Activated T-cell treated with anti-CD3 and anti-CD28 coated beads, Interleukin-2, amount 50 U/mL, for 72 hours (primary cell): ENCODE measurements around the gene DESI2. TPM values are rescaled to one million over a fixed set of nuclear protein-coding genes. Genes with fewer than 3 reads are reported as not detected.

Source experiments
- ATAC-seq, 2 donors: fragments of 150-1000 bp; cut with Tn5 transposase; replicated peaks in 1 of 2; 2 replicates each; pipeline ENCODE4 v1.10.0; 2021; ENCODE audit warnings: moderate library complexity in 2 of 2, mild to moderate bottlenecking in 1 of 2
- DNase-seq, 2 donors: peaks; one replicate each; pipeline ENCODE4 v3.0.0; 2021 to 2022; ENCODE audit warnings: mixed read lengths in 1 of 2
- H3K27ac Mint-ChIP-seq: one replicate; pipeline ENCODE4 v1.8.0; 2022; ENCODE audit warnings: mild to moderate bottlenecking, moderate library complexity, mixed read lengths
- H3K27me3 Mint-ChIP-seq: one replicate; pipeline ENCODE4 v1.8.0; 2022; ENCODE audit warnings: low read depth, mixed read lengths
- H3K36me3 Mint-ChIP-seq, 2 donors: one replicate each; pipeline ENCODE4 v1.8.0; 2022; ENCODE audit warnings: mixed read lengths in 2 of 2, mild to moderate bottlenecking in 1 of 2; ENCODE audit not compliant: insufficient read depth in 2 of 2
- H3K4me1 Mint-ChIP-seq: one replicate; pipeline ENCODE4 v1.8.0; 2022; ENCODE audit warnings: low read depth, mixed read lengths
- H3K4me3 Mint-ChIP-seq, 2 donors: one replicate each; pipeline ENCODE4 v1.8.0; 2022; ENCODE audit warnings: mild to moderate bottlenecking in 2 of 2, mixed read lengths in 2 of 2, moderate library complexity in 2 of 2
- H3K9me3 Mint-ChIP-seq, 2 donors: one replicate each; pipeline ENCODE4 v1.8.0; 2022; ENCODE audit warnings: mixed read lengths in 2 of 2
- total RNA-seq, 2 donors: library from RNA; stranded (reverse); gene quantifications; one replicate each; pipeline ENCODE4 v1.2.3, GENCODE V29; 2022

The DESI2 gene
- total RNA-seq = 10 to 100 TPM; 35.0 to 41.0 TPM

GRCh38 chr1:244652623-244653438 lies at the start of gene DESI2:
Gene DESI2, plus strand, starts transcription at chr1:244653126. Its CDS starts 188 bp downstream, at chr1:244653314.
- peaks cover 2 to 5% of the 10 kb centered on the region in 2 donors for H3K36me3 Mint-ChIP-seq
- DNase-seq = peak; percentile 97 to 99
- ATAC-seq = peak; percentile 94 to 95
- peaks cover 23% of the 10 kb centered on the region for H3K4me1 Mint-ChIP-seq
- H3K27ac Mint-ChIP-seq = peak within 1 kb of the TSS; percentile 72
- H3K4me3 Mint-ChIP-seq = peak within 1 kb of the TSS; percentile 84 to 89
- no peaks in the 10 kb centered on the region for H3K27me3 Mint-ChIP-seq
- peaks cover 0 to 2% of the 10 kb centered on the region in 2 donors for H3K9me3 Mint-ChIP-seq

GRCh38 chr1:244603498-244603897 lies 49.4 kb upstream of the DESI2 start:
- no peak for DNase-seq

GRCh38 chr1:244605835-244606370 lies 47.0 kb upstream of the DESI2 start:
- Mint-ChIP-seq H3K27me3 (peaks cover 10% of the 10 kb centered on the region), H3K27ac (no peak overlapping the region), H3K36me3 (no peaks in the 10 kb centered on the region), H3K4me1 (no peaks in the 10 kb centered on the region), H3K4me3 (no peak overlapping the region), H3K9me3 (no peaks in the 10 kb centered on the region)
- DNase-seq = no peak
- ATAC-seq = no peak

More at GRCh38 chr1:244603498-244603897, 49.4 kb upstream of the DESI2 start:
- Mint-ChIP-seq H3K27ac (no peak overlapping the region), H3K9me3 (no peaks in the 10 kb centered on the region), H3K27me3 (peaks cover 10% of the 10 kb centered on the region), H3K4me1 (peaks cover 13% of the 10 kb centered on the region), H3K36me3 (no peaks in the 10 kb centered on the region), H3K4me3 (no peak overlapping the region)
- no peak for ATAC-seq

- Mint-ChIP-seq H3K4me1 (no peaks in the 10 kb centered on the region), H3K27ac (no peak overlapping the region), H3K9me3 (no peaks in the 10 kb centered on the region), H3K36me3 (no peaks in the 10 kb centered on the region), H3K27me3 (no peaks in the 10 kb centered on the region), H3K4me3 (no peak overlapping the region)
- DNase-seq (no peak), ATAC-seq (no peak)
Measured at GRCh38 chr1:244614113-244614836, 38.7 kb upstream of the DESI2 start.

- Mint-ChIP-seq H3K4me3 (no peak overlapping the region), H3K4me1 (no peaks in the 10 kb centered on the region), H3K27me3 (no peaks in the 10 kb centered on the region), H3K9me3 (no peaks in the 10 kb centered on the region), H3K36me3 (no peaks in the 10 kb centered on the region), H3K27ac (no peak overlapping the region)
- DNase-seq (no peak), ATAC-seq (no peak)
Measured at GRCh38 chr1:244614879-244615278, 38.0 kb upstream of the DESI2 start.

- DNase-seq (no peak), ATAC-seq (no peak)
- H3K36me3 Mint-ChIP-seq = no peaks in the 10 kb centered on the region
- H3K27me3 Mint-ChIP-seq = no peaks in the 10 kb centered on the region
- no peaks in the 10 kb centered on the region for H3K4me1 Mint-ChIP-seq
- H3K4me3 Mint-ChIP-seq = no peak overlapping the region
- H3K27ac Mint-ChIP-seq = no peak overlapping the region
- H3K9me3 Mint-ChIP-seq = no peaks in the 10 kb centered on the region
Measured at GRCh38 chr1:244615301-244615700, 37.6 kb upstream of the DESI2 start.

- H3K9me3 Mint-ChIP-seq = peaks cover 0 to 1% of the 10 kb centered on the region in 2 donors
- H3K4me3 Mint-ChIP-seq = no peak overlapping the region
- DNase-seq = no peak
- H3K36me3 Mint-ChIP-seq = peaks cover 0 to 2% of the 10 kb centered on the region in 2 donors
- peaks cover 5% of the 10 kb centered on the region for H3K4me1 Mint-ChIP-seq
- H3K27ac Mint-ChIP-seq = no peak overlapping the region
- ATAC-seq = peak in 1 of 2 donors; percentile 28
- H3K27me3 Mint-ChIP-seq = peaks cover 4% of the 10 kb centered on the region
Measured at GRCh38 chr1:244626709-244627108, 26.2 kb upstream of the DESI2 start.

- Mint-ChIP-seq H3K27me3 (peaks cover 4% of the 10 kb centered on the region), H3K27ac (no peak overlapping the region), H3K36me3 (peaks cover 0 to 4% of the 10 kb centered on the region in 2 donors), H3K9me3 (peaks cover 0 to 1% of the 10 kb centered on the region in 2 donors), H3K4me3 (no peak overlapping the region), H3K4me1 (peaks cover 5% of the 10 kb centered on the region)
- ATAC-seq (no peak), DNase-seq (no peak)
Measured at GRCh38 chr1:244628789-244629188, 24.1 kb upstream of the DESI2 start.

- ATAC-seq (no peak), DNase-seq (no peak)
- H3K9me3 Mint-ChIP-seq = no peaks in the 10 kb centered on the region
- H3K4me3 Mint-ChIP-seq = no peak overlapping the region
- no peak overlapping the region for H3K27ac Mint-ChIP-seq
- H3K36me3 Mint-ChIP-seq = peaks cover 0 to 4% of the 10 kb centered on the region in 2 donors
- H3K27me3 Mint-ChIP-seq = no peaks in the 10 kb centered on the region
- no peaks in the 10 kb centered on the region for H3K4me1 Mint-ChIP-seq
Measured at GRCh38 chr1:244633140-244633539, 19.8 kb upstream of the DESI2 start.

- Mint-ChIP-seq H3K27me3 (no peaks in the 10 kb centered on the region), H3K36me3 (peaks cover 0 to 4% of the 10 kb centered on the region in 2 donors), H3K9me3 (no peaks in the 10 kb centered on the region), H3K4me3 (no peak overlapping the region), H3K27ac (no peak overlapping the region), H3K4me1 (no peaks in the 10 kb centered on the region)
- DNase-seq (no peak), ATAC-seq (no peak)
Measured at GRCh38 chr1:244634546-244634945, 18.4 kb upstream of the DESI2 start.

GRCh38 chr1:244636488-244637259 lies 16.3 kb upstream of the DESI2 start:
- ATAC-seq = no peak
- Mint-ChIP-seq H3K27ac (no peak overlapping the region), H3K4me3 (no peak overlapping the region)

GRCh38 chr1:244639561-244639960 lies 13.4 kb upstream of the DESI2 start:
- Mint-ChIP-seq H3K27me3 (peaks cover 13% of the 10 kb centered on the region), H3K4me1 (no peaks in the 10 kb centered on the region), H3K9me3 (no peaks in the 10 kb centered on the region), H3K4me3 (peak overlapping the region in 1 of 2 donors; percentile 34), H3K36me3 (no peaks in the 10 kb centered on the region), H3K27ac (peak overlapping the region; percentile 55)
- ATAC-seq (peak in 1 of 2 donors; percentile 15), DNase-seq (no peak)

More at GRCh38 chr1:244636488-244637259, 16.3 kb upstream of the DESI2 start:
- Mint-ChIP-seq H3K4me1 (no peaks in the 10 kb centered on the region), H3K9me3 (no peaks in the 10 kb centered on the region), H3K27me3 (peaks cover 4% of the 10 kb centered on the region), H3K36me3 (peaks cover 0 to 2% of the 10 kb centered on the region in 2 donors)
- no peak for DNase-seq
